CD4-positive, alpha-beta T cell treated with Interleukin-12 subunit alpha and Interleukin-12 subunit beta, for 1 hour (primary cell): ENCODE results near the gene LITAF.

Experiments
- DNase-seq: peaks from one replicate; pipeline ENCODE4 v3.0.0-alpha.2; 2020

The LITAF gene

GRCh38 chr16:11550791-11551498 is 35.8 kb downstream of the LITAF start:
- DNase-seq = no peak

- DNase-seq = no peak
These were observed 39.4 kb downstream of the LITAF start for GRCh38 chr16:11547118-11547916.

DNA sequence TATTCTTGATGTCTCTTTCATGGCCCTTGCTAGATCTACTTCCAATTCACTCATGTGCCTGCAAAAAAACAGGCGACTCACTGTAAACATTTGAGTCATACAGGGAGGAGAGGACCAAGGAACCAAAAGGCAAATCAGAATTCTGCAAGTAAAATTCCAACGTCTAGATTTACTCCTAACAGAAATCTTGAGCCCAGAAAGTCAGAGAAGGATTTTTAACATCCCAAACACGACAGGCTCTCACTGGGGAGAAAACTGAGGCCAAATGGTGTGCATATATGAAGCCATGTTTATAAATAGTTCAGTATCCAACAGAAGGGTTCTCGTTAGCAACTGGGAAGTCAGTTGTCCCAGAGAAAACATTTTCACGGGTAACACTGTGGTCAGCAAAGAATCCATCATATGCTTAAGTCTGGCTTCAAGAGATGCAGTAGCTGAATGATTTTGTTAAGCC is 40.1 kb downstream of the LITAF start:
- DNase-seq = no peak

DNA sequence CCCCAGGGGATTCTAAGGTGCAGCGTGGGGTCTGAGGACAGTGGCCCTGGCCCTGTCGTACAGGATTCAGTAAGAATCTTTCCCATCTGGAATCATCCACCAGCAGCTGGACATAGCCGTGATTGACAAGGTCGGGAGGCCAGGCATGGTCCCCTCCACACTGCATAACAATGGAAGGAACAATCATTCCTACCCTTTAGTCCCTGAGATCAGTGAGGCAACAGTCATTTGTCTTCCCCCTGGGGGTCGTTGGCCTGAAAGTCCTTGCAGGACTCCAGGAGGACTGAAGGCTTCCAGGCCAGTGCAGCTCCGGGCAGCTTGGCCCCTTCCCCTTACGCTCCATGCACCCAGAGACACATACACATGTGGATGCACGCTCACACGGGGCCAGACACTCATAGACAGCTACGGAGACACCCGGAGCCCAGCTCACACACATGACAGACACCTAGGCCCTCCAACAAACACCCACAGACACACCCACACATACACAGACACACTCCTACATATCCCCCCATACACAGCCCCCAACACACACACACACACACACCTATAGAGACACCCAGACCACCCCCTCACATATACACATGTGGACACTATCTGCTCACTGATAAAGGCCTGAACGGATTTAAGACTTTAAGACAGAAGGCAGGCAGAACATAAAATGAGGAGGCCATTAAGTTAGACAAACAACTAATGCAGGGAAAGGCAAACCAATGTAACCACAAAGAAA is 42.9 kb downstream of the LITAF start:
- no peak for DNase-seq

DNA sequence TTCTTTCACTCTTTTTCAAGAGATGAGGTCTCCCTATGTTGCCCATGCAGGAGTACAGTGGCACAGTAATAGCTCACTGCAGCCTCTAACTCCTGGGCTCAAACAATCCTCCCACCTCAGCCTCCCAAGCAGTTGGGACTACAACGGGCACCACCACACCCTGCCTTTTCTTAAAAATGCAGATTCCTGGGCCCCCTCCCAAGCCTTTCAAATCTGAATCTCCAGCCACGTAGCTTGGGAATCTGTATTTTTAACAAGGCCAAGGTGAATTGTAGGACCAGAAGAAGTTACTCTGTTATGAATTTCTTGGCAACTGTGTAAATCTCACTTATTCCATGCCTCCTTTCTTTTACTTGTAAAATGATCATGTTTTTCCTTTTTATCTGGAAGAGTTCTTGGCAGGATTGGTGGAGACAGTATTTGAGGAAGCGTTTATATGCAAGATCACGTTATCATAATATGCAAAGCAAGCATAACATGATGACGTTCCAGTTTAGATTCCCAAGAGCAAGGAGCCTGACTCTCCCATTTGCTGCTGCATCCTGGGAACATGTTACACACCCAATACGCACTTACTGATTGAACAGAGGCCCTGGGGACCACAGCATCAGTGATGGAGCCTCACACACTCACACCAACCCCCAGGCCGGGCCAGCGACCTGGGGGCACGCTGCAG is 44.5 kb downstream of the LITAF start:
- no peak for DNase-seq

DNA sequence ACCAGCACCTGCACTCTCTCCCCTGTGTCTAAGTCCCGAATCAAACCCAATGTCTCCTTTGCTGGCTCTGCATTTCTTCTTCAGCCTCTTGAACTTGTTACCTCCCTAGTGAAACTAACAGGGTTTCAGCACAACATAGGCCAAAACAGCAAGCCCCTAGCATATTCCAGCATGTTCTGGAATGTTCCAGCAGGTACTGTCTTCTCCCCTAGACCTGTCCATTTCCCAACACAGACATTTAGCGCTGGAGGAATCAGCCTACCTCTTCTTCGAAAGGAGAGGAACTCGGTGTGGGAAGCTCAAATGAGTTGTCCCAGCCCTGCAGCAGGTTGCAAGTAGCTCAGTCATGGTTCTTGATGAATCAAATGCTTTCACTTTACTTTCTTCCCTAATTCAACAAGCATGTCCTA is 47.1 kb downstream of the LITAF start:
- DNase-seq = no peak

- DNase-seq = no peak
These were observed 47.8 kb downstream of the LITAF start for GRCh38 chr16:11538880-11539279.

GRCh38 chr16:11536104-11536866 is 50.4 kb downstream of the LITAF start:
- no peak for DNase-seq

- DNase-seq = no peak
These were observed 51.2 kb downstream of the LITAF start for GRCh38 chr16:11535494-11535893.

DNA sequence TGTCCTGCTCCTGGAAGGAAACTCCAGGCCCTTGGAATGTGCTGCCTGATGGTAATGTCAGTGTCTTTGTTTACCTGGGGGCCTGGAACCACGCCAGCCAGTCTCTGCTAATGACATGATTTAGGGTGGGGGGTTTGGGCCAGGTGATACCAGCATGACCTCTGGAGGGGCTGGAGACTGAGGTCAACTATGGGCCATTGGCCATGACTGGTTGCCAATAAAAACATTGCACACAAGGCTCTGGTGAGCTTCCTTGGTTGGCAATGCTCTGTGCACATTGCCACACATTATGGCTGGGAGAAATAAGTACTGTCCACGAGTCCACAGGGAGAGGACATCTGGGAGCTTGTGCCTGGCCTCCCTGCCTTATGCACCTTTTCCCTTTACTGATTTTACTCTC is 52.5 kb downstream of the LITAF start:
- DNase-seq = no peak

DNA sequence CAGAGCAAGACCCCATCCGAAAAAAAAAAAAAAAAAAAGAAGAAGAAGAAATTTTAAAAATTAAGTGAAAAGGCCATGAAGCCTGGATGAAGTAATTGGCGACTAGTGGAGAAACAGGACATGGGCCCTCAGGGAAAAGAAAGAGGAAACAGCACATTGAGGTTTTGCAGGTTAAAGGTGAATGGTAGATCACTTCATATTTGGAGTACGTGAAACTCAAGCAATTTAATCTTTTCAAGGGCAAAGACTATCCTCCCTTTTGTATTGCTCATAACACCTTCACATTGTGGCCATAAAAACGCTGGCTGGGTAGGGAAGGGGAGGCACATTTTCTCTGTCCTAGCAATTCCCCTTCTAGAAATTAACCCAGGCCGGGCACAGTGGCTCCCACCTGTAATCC is 53.1 kb downstream of the LITAF start:
- no peak for DNase-seq

- DNase-seq = no peak
These were observed 56.4 kb downstream of the LITAF start for GRCh38 chr16:11530171-11530940.

GRCh38 chr16:11529285-11529684 is 57.4 kb downstream of the LITAF start:
- DNase-seq = no peak

GRCh38 chr16:11528053-11528452 is 58.7 kb downstream of the LITAF start:
- no peak for DNase-seq

DNA sequence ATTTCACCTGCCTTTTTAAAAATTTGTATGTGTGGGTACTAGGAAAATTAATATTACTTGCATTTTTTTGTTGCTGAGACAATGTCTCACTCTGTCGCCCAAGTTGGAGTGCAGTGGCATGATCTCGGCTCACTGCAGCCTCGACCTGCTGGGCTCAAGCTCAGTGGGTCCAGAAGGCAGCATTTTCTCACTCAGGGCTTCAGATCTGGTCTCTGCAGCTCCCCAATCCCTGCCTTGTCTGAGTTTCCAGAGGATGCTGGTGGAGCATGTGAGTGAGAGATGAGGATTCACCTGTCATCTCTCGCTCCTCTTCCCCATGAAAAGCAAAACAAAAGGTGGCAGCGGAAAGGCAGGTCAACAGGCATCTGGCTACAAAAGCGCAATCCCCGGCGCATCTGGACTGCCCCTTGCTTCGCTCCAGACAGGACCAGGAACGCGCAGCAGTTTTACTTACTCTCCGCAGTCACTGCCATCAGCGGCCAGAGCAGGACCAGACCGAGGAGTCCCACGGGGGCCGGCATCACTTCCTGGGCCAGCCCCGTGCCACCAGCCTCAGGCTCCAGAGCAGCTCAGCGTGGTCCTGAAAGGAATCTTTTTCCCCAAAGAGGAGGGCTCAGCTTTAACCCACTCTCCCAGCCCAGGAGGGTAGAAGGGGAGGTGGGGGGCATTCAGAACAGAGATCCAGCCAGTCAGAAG is 59.9 kb downstream of the LITAF start:
- no peak for DNase-seq

DNA sequence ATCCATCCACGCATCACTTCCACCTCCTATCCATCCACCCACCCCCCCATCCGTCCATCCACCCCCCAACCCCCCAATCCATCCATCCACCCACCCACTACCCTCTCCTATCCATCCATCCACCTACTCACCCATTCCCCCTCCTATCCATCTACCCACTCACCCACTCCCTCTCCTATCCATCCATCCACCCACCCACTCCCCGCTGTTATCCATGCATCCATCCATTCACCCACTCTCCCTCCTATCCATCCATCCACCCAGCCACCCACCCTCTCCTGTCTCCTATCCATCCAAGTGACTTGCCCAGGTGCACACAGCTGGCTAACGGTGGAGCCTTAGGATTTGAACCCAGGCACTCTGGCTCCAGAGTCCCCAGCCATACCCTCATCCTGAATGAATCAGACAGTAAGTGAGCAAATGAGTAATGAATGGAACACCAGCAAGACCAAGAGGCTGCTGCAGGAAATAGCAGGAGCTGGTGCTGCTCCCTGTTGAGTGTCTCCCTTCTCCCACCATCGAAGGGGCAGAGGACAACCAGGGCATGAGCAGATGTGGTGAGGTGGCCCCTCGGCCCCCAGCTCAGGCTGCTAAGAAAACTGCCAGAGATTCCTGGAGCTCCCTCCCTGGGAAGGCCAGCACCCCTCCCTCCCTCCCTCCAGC is 62.5 kb downstream of the LITAF start:
- DNase-seq = no peak

- no peak for DNase-seq
These were observed 65.7 kb downstream of the LITAF start for GRCh38 chr16:11521055-11521454.

GRCh38 chr16:11520442-11520841 is 66.3 kb downstream of the LITAF start:
- DNase-seq = no peak

DNA sequence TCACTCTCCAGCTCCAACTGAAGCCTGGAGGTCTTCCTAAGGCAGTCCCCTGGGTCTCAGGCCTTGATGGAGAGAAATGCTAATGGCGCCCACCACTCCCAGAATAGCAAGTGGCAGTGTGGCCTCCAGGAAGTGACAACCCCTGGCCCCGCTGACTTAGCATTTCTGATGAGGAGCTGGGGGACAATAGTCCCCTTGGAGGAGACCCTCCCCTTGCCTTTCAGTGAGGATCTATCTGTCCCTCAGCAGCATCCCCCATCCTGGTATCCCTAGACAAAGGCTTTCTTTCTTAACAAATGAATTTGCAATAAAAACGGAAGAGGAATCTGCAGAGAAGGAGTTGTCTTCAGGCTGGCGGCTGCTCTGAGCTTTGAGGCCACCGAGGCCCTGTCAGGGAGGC is 68.8 kb downstream of the LITAF start:
- no peak for DNase-seq
